ENCODE results near the gene CPN2. TPM values are rescaled to one million over a fixed set of nuclear protein-coding genes. Genes with fewer than 3 reads are reported as not detected.

The CPN2 gene
- total and polyA plus RNA-seq, 2 of the 13 experiments (the other 11 are each of a cell fraction or from before 2014, with no cell fraction given) = 26.7 to 27.7 TPM

DNA sequence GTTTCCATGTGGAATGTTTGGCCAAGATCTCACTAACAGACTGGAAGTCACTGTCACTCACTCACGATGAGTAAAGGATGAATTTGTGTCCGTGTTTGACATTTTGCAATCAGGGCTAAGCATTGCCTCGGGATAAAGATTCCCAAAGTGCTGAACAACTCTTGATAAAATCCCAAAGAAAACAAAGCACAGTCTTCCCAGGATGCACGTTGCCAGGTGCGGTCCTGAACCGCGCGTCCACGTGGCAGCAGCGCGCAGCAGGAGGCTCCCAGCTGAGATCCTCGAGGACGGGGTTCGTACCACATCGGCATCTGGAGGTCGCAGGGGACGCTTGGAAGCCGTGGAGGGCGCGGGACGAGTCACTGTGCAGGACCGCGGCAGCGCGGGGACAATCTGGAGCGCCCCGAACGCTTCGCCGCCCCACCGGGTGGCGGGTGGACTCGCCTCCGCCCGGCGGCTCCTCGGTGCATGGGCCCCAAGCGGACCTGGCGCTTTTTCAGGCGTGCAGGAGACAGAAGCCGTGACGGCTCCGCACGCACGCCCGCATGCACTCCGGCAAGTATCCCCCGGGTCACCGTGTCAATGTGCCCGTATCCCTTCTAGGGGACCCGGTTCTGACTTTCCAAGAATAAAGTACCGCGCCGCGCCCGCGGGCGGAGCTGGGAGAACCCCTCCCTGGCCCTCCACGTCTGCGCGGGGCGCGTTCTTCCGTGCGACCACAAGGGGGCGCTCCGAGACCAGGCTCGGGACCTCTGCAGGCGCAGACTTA is 17.7 kb downstream of the CPN2 start (continued):
- TF ChIP-seq, protein P1, sequence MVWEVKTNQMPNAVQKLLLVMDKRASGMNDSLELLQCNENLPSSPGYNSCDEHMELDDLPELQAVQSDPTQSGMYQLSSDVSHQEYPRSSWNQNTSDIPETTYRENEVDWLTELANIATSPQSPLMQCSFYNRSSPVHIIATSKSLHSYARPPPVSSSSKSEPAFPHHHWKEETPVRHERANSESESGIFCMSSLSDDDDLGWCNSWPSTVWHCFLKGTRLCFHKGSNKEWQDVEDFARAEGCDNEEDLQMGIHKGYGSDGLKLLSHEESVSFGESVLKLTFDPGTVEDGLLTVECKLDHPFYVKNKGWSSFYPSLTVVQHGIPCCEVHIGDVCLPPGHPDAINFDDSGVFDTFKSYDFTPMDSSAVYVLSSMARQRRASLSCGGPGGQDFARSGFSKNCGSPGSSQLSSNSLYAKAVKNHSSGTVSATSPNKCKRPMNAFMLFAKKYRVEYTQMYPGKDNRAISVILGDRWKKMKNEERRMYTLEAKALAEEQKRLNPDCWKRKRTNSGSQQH (CRISPR knock-in tag; IDR thresholded peaks at IDR 0.05; ENCODE audit: low read depth) = peak; percentile 21; the same call in 1 of the 2 replicates
- TF ChIP-seq ZNF407 (CRISPR knock-in tag; IDR thresholded peaks at IDR 0.05; ENCODE audit: not compliant biosample characterization) (peak; percentile 76), KDM6A (CRISPR knock-in tag; IDR thresholded peaks at IDR 0.05; ENCODE audit: low read depth) (peak; percentile 22; the same call in 1 of the 2 replicates), ATF7 (IDR thresholded peaks at IDR 0.05) (no peak), ATF7 (CRISPR knock-in tag; IDR thresholded peaks at IDR 0.05) (peak; percentile 75; the same call in 1 of the 2 replicates), RAD21 (CRISPR knock-in tag; IDR thresholded peaks at IDR 0.05) (peak; percentile 98), ZNF501 (CRISPR knock-in tag; IDR thresholded peaks at IDR 0.05) (peak; percentile 94), NR0B2 (CRISPR knock-in tag; IDR thresholded peaks at IDR 0.05) (peak; percentile 96), GATAD1 (CRISPR knock-in tag; IDR thresholded peaks at IDR 0.05) (no peak), ZNF784 (CRISPR knock-in tag; IDR thresholded peaks at IDR 0.05; ENCODE audit: borderline replicate concordance) (peak; percentile 92), HMGA1 (CRISPR knock-in tag; conservative IDR thresholded peaks at IDR 0.05) (no peak), ARHGAP35 (CRISPR knock-in tag; IDR thresholded peaks at IDR 0.05; ENCODE audit: borderline replicate concordance) (peak; percentile 96), HNF4A (CRISPR knock-in tag; IDR thresholded peaks at IDR 0.05) (no peak; the same call in none of the 2 replicates), ZKSCAN8 (CRISPR knock-in tag; IDR thresholded peaks at IDR 0.05; ENCODE audit: borderline replicate concordance) (no peak)
- TF ChIP-seq, protein P2, sequence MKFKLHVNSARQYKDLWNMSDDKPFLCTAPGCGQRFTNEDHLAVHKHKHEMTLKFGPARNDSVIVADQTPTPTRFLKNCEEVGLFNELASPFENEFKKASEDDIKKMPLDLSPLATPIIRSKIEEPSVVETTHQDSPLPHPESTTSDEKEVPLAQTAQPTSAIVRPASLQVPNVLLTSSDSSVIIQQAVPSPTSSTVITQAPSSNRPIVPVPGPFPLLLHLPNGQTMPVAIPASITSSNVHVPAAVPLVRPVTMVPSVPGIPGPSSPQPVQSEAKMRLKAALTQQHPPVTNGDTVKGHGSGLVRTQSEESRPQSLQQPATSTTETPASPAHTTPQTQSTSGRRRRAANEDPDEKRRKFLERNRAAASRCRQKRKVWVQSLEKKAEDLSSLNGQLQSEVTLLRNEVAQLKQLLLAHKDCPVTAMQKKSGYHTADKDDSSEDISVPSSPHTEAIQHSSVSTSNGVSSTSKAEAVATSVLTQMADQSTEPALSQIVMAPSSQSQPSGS (CRISPR knock-in tag; IDR thresholded peaks at IDR 0.05) = no peak; the same call in 1 of the 2 replicates
